GM19467 (cell line): ENCODE results near the gene DOCK11.

Source experiments
- ATAC-seq: cut with Tn5 transposase; IDR thresholded peaks from one replicate; pipeline ENCODE4 v1.9.1; 2021; ENCODE audit warnings: mild to moderate bottlenecking, moderate library complexity; ENCODE audit not compliant: unreplicated experiment

Gene DOCK11

GRCh38 chrX:118621081-118621759 lies 125.6 kb downstream of the DOCK11 start:
- no peak for ATAC-seq

- ATAC-seq, result no peak
Observed at GRCh38 chrX:118623062-118623461, 127.4 kb downstream of the DOCK11 start.

GRCh38 chrX:118626346-118626745 lies 130.7 kb downstream of the DOCK11 start:
- no peak for ATAC-seq

GRCh38 chrX:118627084-118627758 lies 131.6 kb downstream of the DOCK11 start:
- ATAC-seq, result no peak

GRCh38 chrX:118630848-118631247 lies 135.2 kb downstream of the DOCK11 start:
- no peak for ATAC-seq

GRCh38 chrX:118631586-118631985 lies 136.0 kb downstream of the DOCK11 start:
- ATAC-seq, result no peak

GRCh38 chrX:118632862-118633261 lies 137.2 kb downstream of the DOCK11 start:
- no peak for ATAC-seq

- no peak for ATAC-seq
Observed at GRCh38 chrX:118633530-118633929, 137.9 kb downstream of the DOCK11 start.

- ATAC-seq, result no peak
Observed at GRCh38 chrX:118634336-118634735, 138.7 kb downstream of the DOCK11 start.

- ATAC-seq, result no peak
Observed at GRCh38 chrX:118637997-118638396, 142.4 kb downstream of the DOCK11 start.

GRCh38 chrX:118644378-118644777 lies 148.8 kb downstream of the DOCK11 start:
- no peak for ATAC-seq

- no peak for ATAC-seq
Observed at GRCh38 chrX:118652717-118653116, 157.1 kb downstream of the DOCK11 start.

- ATAC-seq, result no peak
Observed at GRCh38 chrX:118654331-118654730, 158.7 kb downstream of the DOCK11 start.

- ATAC-seq, result no peak
Observed at GRCh38 chrX:118655561-118656246, 160.1 kb downstream of the DOCK11 start.

GRCh38 chrX:118657413-118657812 lies 161.8 kb downstream of the DOCK11 start:
- ATAC-seq, result no peak

- no peak for ATAC-seq
Observed at GRCh38 chrX:118660085-118660484, 164.5 kb downstream of the DOCK11 start.

GRCh38 chrX:118665204-118665603 lies 169.6 kb downstream of the DOCK11 start:
- no peak for ATAC-seq

GRCh38 chrX:118666521-118666920 lies 170.9 kb downstream of the DOCK11 start:
- ATAC-seq, result no peak

GRCh38 chrX:118669435-118669834 lies 173.8 kb downstream of the DOCK11 start:
- no peak for ATAC-seq

GRCh38 chrX:118675326-118675965 lies 179.8 kb downstream of the DOCK11 start:
- no peak for ATAC-seq

GRCh38 chrX:118675966-118676349 lies 180.3 kb downstream of the DOCK11 start:
- ATAC-seq, result no peak

- no peak for ATAC-seq
Observed at GRCh38 chrX:118677318-118677717, 181.7 kb downstream of the DOCK11 start.
